Measurements from ENCODE around the gene C15orf61.

The C15orf61 gene

DNA sequence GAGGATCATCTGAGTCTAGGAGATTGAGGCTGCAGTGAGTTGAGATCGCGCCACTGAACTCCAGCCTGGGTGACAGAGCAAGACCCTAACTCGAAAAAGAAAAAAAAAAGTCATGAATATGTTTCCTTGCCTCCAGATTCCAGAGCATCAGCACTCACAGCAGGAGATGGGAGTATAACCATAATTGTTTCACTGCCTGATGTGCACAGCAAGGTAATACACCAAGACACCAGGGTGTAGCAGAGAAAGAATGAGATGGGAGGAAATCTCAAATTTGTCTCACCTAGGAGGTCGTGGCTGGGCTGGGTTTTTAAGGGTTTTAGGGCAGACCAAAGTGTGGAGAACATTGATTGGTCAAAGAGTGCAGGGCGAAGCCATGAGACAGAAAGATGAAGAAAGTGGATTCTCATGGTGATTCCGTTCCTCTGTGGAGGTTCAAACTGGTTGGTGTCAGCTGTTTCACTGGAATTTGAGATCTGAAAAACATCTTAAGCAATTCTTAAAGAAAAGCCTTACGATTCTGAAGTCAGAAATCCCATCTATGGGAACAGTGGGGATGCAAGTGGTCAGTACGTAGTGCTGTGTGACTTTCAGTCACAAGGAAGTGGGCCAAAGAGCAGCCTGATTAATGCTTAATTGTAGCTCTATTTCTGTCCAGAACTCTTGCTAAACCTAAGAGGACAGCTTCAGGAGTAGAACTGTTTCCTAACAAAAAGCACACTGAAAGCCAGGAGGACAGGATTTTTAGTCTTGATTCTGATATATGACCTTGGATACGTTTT lies 7.8 kb upstream of the C15orf61 start:
- no peak for DNase-seq (ENCODE audit: low read depth)

DNA sequence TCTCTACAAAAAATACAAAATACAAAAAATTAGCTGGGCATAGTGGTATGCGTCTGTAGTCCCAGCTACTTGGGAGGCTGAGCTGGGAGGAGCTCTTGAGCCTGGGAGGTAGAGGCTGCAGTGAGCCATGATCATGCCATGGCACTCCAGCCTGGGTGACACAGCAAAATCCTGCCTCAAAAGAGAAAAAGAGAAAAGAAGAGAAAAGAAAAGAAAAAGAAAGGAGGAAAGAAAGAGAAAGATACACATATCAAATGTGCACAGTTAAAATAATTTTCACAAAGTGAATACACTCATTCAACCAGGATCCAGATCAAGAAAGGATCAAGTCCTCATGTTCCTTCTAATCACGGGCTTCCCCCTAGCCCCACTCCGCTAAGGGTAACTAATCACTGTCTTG lies 5.8 kb upstream of the C15orf61 start:
- no peak for DNase-seq (ENCODE audit: low read depth)

- DNase-seq (ENCODE audit: low read depth), result no peak
Measured at GRCh38 chr15:67515557-67515956, 5.4 kb upstream of the C15orf61 start.

DNA sequence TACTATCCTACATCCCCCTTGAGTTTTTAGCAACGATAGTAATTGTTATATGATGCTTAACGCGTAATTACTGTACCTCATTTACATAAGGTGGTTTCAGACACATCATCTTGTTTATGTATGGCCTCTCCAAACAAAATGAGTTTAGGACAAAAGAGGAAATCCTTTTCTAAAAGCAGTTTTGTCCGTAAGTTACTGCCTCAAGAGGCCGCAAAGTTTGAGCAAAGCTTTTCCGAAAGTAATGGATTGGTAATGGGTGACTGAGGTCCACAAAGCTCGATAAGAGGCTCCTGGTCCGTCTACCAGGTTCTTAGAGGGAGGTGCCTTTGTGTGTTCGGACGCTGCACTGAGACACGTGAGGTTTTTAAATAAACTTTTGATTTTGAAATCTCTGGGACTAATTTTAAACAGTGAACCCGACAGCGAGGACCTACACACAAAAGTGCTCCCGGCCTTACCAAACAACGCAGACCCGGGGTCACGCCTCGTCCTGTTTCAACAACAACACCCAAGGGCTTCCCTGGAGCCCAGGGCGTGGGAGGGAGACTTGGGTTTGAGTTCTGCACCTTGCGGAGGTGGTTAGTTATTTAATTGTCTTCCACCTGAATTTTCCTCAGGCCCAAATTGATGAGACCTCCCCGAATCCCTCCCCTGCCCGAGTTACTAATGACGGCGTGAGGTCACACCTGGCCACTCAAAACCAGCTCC lies 456 bp upstream of the C15orf61 start:
- no peak for DNase-seq (ENCODE audit: low read depth)

DNA sequence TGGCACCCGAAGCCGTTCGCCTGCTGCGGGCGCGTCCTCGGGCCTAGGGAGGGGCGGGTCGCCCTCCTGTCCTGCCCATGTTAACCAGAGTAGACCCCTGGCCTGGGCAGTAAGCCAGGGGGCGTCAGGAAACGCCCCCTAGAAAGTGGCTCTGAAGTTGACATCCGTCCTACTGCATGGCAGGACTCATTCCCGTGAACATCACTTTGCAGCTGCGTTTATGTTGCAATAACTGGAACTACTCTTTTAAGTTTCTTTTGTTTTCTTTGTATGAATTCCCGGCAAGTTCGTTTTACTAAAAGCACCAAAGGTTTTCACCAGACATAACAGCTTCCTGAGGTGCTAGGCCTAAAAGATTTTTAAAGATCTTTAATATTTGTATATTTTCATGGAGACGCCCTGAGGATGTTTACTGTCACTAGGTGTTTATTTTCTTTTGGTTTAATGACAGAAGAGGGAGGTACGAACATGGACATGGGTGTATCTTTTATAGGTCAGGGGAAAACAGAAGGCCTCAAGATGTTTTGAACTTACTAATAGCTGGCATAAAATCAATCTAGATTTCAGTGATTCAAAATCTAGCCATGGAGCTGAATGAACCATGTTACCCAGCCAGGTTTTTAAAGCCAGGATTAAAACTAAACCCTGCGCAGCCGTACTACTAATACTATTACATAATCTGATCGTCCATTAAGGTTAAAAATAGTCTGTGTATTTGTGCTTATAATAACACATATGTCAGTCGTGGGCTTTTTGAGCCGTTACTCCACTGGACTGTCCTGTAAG lies 1.0 kb downstream of the C15orf61 start:
- DNase-seq (ENCODE audit: low read depth), result no peak

DNA sequence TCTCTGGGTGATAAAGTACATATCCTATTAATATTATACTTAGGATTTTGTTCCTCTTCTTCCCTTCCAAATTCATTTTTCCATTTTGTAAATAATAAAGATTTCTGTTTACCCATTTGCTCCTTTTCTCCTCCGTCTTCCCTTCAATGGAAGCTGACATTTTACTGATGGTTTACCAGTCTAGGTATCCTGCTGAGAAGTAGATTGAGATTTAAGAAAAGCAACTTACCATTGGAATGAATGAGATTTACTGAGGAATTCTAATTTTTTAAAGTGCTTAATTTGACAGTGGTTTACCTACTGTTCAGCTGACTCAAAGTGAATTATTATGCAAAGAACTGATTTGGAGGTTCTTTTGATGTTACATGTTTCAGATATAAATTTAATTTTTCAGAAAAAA lies 2.4 kb downstream of the C15orf61 start:
- DNase-seq (ENCODE audit: low read depth), result no peak

- no peak for DNase-seq (ENCODE audit: low read depth)
Measured at GRCh38 chr15:67524235-67524634, 3.3 kb downstream of the C15orf61 start.

- no peak for DNase-seq (ENCODE audit: low read depth)
Measured at GRCh38 chr15:67528513-67528912, 7.6 kb downstream of the C15orf61 start.

DNA sequence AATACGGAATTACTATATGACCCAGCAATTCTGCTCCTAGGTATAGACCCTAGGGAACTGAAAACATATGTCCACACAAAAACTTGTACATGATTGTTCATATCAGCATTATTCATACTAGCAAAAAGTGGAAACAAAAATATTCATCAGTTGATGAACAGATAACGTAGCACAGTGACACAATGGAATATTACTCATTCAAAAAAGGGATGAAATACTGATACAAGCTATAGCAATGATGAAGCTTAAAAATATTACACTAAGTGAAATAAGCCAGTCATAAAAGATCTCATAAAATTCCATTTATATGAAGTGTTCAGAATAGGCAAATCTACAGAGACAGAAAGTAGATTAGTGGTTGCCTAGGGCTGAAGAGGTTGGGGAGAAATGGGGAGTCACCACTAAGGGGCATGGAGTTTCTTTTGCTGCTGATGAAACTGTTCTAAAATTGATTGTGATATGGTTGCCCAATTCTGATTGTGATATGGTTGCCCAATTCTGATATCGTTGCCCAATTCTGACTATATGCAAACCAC lies 10.5 kb downstream of the C15orf61 start:
- no peak for DNase-seq (ENCODE audit: low read depth)

- no peak for DNase-seq (ENCODE audit: low read depth)
Measured at GRCh38 chr15:67533873-67534272, 12.9 kb downstream of the C15orf61 start.

DNA sequence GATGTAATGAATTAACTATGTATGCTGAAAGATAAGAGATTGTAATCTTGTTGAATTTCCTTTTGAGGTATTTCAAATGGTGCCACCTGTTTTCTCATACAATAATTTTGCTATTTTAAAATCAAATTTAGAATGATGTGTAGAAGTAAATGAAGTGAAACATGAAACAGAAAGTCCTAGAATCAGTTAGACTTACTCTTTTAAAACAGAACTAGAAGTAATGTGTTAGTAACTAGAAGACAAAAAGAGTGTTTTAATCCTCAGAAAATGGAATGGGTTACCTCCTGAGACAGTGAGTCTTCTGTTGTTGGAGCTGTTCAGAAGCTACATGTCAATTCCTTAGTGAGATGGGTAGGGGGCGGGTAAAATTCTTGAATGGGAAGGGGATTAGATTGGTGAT lies 13.4 kb downstream of the C15orf61 start:
- no peak for DNase-seq (ENCODE audit: low read depth)

GRCh38 chr15:67537771-67538170 lies 16.8 kb downstream of the C15orf61 start:
- no peak for DNase-seq (ENCODE audit: low read depth)

GRCh38 chr15:67542420-67543347 lies 21.8 kb downstream of the C15orf61 start, which contains the start of gene MAP2K5:
TSS of gene MAP2K5 (plus strand) at chr15:67542703. CDS start at chr15:67543336, 633 bp downstream.
- DNase-seq (ENCODE audit: low read depth), result peak; percentile 62

DNA sequence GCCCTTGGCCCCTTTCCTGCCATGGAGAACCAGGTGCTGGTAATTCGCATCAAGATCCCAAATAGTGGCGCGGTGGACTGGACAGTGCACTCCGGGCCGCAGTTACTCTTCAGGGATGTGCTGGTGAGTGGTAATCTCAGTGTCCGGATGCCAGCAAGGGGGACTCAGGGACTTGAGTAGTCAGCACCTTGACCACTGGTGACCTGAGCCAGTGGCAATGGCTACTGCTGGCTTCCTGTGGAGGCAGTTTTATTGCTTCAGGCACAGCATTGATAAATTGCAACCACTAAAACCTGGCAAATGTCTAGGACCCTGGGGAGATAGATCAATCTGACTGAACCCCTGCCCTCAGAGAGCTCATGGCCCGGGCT lies 22.4 kb downstream of the C15orf61 start:
- no peak for DNase-seq (ENCODE audit: low read depth)

DNA sequence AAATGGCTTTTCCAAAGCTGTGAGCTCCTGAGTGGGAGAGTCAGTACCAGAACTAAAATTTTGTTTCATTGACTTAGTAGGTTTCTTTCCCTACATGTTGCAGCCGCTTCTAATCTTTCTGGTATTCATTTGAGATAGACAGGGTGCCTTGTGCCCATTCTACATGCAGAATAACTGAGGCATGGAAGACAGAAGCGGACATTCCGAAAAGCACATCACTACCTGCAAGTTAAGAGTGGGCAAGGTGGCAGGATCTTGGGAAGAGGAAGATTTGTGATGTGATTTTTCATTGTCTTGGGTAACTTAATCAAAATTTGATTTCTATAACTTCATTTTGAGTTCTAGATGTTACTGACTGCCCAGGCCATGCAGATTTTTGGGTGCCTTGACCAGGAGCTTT lies 23.5 kb downstream of the C15orf61 start:
- DNase-seq (ENCODE audit: low read depth), result no peak

GRCh38 chr15:67545864-67546263 lies 24.9 kb downstream of the C15orf61 start:
- DNase-seq (ENCODE audit: low read depth), result no peak

DNA sequence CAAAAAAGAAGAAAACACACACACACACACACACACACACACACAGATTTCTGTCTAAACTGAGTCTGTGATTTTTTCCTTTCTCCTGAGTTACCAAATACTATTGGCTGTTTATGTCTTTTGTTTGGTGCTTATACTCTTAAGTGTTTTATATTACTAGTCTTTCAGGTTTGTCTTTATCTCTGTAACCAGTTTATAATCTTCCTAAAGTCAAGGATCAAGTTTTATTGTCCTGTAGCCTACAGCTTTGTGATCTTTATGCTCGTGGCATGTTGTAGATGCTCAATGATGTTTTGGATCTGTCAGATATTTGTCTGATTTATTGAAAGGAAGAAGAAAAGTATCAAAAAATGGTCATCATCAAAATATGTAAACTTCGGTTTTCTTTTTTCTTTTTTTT lies 26.1 kb downstream of the C15orf61 start:
- no peak for DNase-seq (ENCODE audit: low read depth)

- DNase-seq (ENCODE audit: low read depth), result no peak
Measured at GRCh38 chr15:67547836-67548235, 26.9 kb downstream of the C15orf61 start.

GRCh38 chr15:67548236-67548852 lies 27.4 kb downstream of the C15orf61 start:
- DNase-seq (ENCODE audit: low read depth), result no peak

GRCh38 chr15:67548862-67549651 lies 28.1 kb downstream of the C15orf61 start:
- no peak for DNase-seq (ENCODE audit: low read depth)
